Gastrocnemius medialis (tissue), 4 donors: ENCODE data around the gene GRAMD1C. TPM values are rescaled to one million over a fixed set of nuclear protein-coding genes. Genes with fewer than 3 reads are reported as not detected.
A peak's percentile ranks its signal among the peaks of the same experiment; 100 is the strongest.

Source experiments
- ATAC-seq, 2 donors: fragments of 150-250 bp; one replicate each; pipeline ENCODE4 v1.9.1; 2016
- DNase-seq, 2 donors: peaks; one replicate each; pipeline ENCODE4 v3.0.0-alpha.2; 2019
- H3K27ac ChIP-seq, 4 donors: fragments of 200-600 bp; sonication (generic); 1 replicate in 1 of 4; 2 replicates in 3 of 4; pipeline ENCODE4 v1.5.1; 2016 to 2018; ENCODE audit warnings: mild to moderate bottlenecking in 2 of 4, moderate library complexity in 1 of 4
- H3K27me3 ChIP-seq, 3 donors: fragments of 200-600 bp; sonication (generic) in 2 of 3; 1 replicate in 1 of 3; 2 replicates in 2 of 3; pipeline versions ENCODE4 v1.5.1 to v1.6.0; 2016 to 2019; ENCODE audit warnings: mild to moderate bottlenecking in 1 of 3, moderate library complexity in 1 of 3
- H3K36me3 ChIP-seq, 2 donors: fragments of 200-600 bp; sonication (generic) in 1 of 2; one replicate each; pipeline ENCODE4 v1.5.1; 2017 to 2018
- H3K4me1 ChIP-seq, 2 donors: fragments of 200-600 bp; sonication (generic) in 1 of 2; one replicate each; pipeline ENCODE4 v1.5.1; 2016 to 2017; ENCODE audit warnings: mild to moderate bottlenecking in 2 of 2
- H3K4me3 ChIP-seq, 4 donors: fragments of 200-600 bp; sonication (generic) in 3 of 4; 1 replicate in 1 of 4; 2 replicates in 3 of 4; pipeline ENCODE4 v1.5.1; 2016 to 2019; ENCODE audit warnings: mild to moderate bottlenecking in 2 of 4
- H3K9me3 ChIP-seq, 3 donors: fragments of 200-600 bp; sonication (generic) in 2 of 3; 1 replicate in 1 of 3; 2 replicates in 2 of 3; pipeline ENCODE4 v1.5.1; 2016 to 2019
- CTCF ChIP-seq, 5 experiments: fragments of 450-650 bp in 3 of 5; fragments of 200-600 bp in 2 of 5; sonication (generic) in 2 of 5; IDR thresholded peaks in 4 of 5; conservative IDR thresholded peaks in 1 of 5; 1 replicate in 4 of 5; 2 replicates in 1 of 5; pipeline ENCODE4 v1.5.1; 2016 to 2019; ENCODE audit warnings: antibody characterized with exemption in 5 of 5, mild to moderate bottlenecking in 3 of 5, moderate library complexity in 3 of 5
- POLR2A ChIP-seq, 2 donors: fragments of 450-650 bp; IDR thresholded peaks; one replicate each; pipeline ENCODE4 v1.6.1; 2017; ENCODE audit warnings: antibody characterized with exemption in 2 of 2, mild to moderate bottlenecking in 2 of 2, moderate library complexity in 2 of 2
- in situ Hi-C, 4 donors: fragments of 200-750 bp; cut with MboI; loops; one replicate each; pipeline versions ENCODE4 v1.15.0 to v1.8.0; 2017; ENCODE audit warnings: low sequenced_read_pairs in 4 of 4
- intact Hi-C: fragments of 100-400 bp; cut with DNase I; formaldehyde crosslinking; loops from one replicate; pipeline ENCODE4 v1.15.1; 2023; ENCODE audit warnings: low total_unique reads
- total RNA-seq, 4 donors: library from RNA; depleted of rRNA; stranded (reverse); fragments of >200 nt; gene quantifications; one replicate each; pipeline versions ENCODE4 v1.1.0 to v1.2.3, GENCODE V29; 2016

Gene GRAMD1C
- total RNA-seq, 4 donors from 2014 or later = 0.29 to 0.95 TPM; not detected in 2

- Histone ChIP-seq H3K4me1 (peaks cover 0 to 3% of the 10 kb centered on the region in 2 donors), H3K9me3 (no peaks in the 10 kb centered on the region)
- in situ Hi-C loops = no loop called here
Observed at GRCh38 chr3:113963879-113964278, 125.3 kb downstream of the GRAMD1C start.

GRCh38 chr3:113966172-113966571, 127.6 kb downstream of the GRAMD1C start:
- no peaks in the 10 kb centered on the region for H3K9me3 ChIP-seq
- H3K4me1 ChIP-seq = peaks cover 0 to 8% of the 10 kb centered on the region in 2 donors
- TF ChIP-seq CTCF (IDR thresholded peaks at IDR 0.05 in 4 of 5, conservative IDR thresholded peaks at IDR 0.05 in 1 of 5) = no peak
- no peak for TF ChIP-seq POLR2A (IDR thresholded peaks at IDR 0.05)
- no peaks in the 10 kb centered on the region for H3K36me3 ChIP-seq
- in situ Hi-C loops = no loop called here
- no peak overlapping the region for H3K27ac ChIP-seq
- ATAC-seq (no peak), DNase-seq (no peak)
- intact Hi-C loops = no loop called here
- no peak overlapping the region for H3K4me3 ChIP-seq
- H3K27me3 ChIP-seq = no peaks in the 10 kb centered on the region

More at GRCh38 chr3:113963879-113964278, 125.3 kb downstream of the GRAMD1C start:
- intact Hi-C loops = no loop called here
- Histone ChIP-seq H3K36me3 (no peaks in the 10 kb centered on the region), H3K27me3 (no peaks in the 10 kb centered on the region), H3K4me3 (no peak overlapping the region), H3K27ac (no peak overlapping the region)
- ATAC-seq (no peak), DNase-seq (no peak)
- TF ChIP-seq CTCF (IDR thresholded peaks at IDR 0.05 in 4 of 5, conservative IDR thresholded peaks at IDR 0.05 in 1 of 5) (no peak), POLR2A (IDR thresholded peaks at IDR 0.05) (no peak)

GRCh38 chr3:113968986-113969385, 130.4 kb downstream of the GRAMD1C start:
- Histone ChIP-seq H3K4me1 (peaks cover 0 to 8% of the 10 kb centered on the region in 2 donors), H3K27ac (no peak overlapping the region), H3K9me3 (peaks cover 0 to 7% (median 3%) of the 10 kb centered on the region in 3 donors), H3K36me3 (no peaks in the 10 kb centered on the region), H3K27me3 (no peaks in the 10 kb centered on the region), H3K4me3 (no peak overlapping the region)
- in situ Hi-C loops = no loop called here
- intact Hi-C loops = no loop called here
- no peak for DNase-seq
- ATAC-seq = peak; percentile 89 to 92
- no peak for TF ChIP-seq CTCF (IDR thresholded peaks at IDR 0.05 in 4 of 5, conservative IDR thresholded peaks at IDR 0.05 in 1 of 5)
- no peak for TF ChIP-seq POLR2A (IDR thresholded peaks at IDR 0.05)

GRCh38 chr3:113977822-113978221, 139.2 kb downstream of the GRAMD1C start:
- TF ChIP-seq CTCF (IDR thresholded peaks at IDR 0.05 in 4 of 5, conservative IDR thresholded peaks at IDR 0.05 in 1 of 5) = no peak
- no peak for TF ChIP-seq POLR2A (IDR thresholded peaks at IDR 0.05)
- intact Hi-C loops (no loop called here), in situ Hi-C loops (no loop called here)
- Histone ChIP-seq H3K27ac (no peak overlapping the region), H3K9me3 (peaks cover 0 to 4% (median 3%) of the 10 kb centered on the region in 3 donors), H3K27me3 (no peaks in the 10 kb centered on the region), H3K4me3 (no peak overlapping the region), H3K4me1 (no peaks in the 10 kb centered on the region), H3K36me3 (no peaks in the 10 kb centered on the region)
- DNase-seq (no peak), ATAC-seq (no peak)

- H3K36me3 ChIP-seq = no peaks in the 10 kb centered on the region
- in situ Hi-C loops = no loop called here
- H3K27ac ChIP-seq = no peak overlapping the region
- DNase-seq (no peak), ATAC-seq (no peak)
- no peaks in the 10 kb centered on the region for H3K9me3 ChIP-seq
- intact Hi-C loops = no loop called here
- H3K4me1 ChIP-seq = no peaks in the 10 kb centered on the region
- TF ChIP-seq CTCF (IDR thresholded peaks at IDR 0.05 in 4 of 5, conservative IDR thresholded peaks at IDR 0.05 in 1 of 5) = no peak
- no peak overlapping the region for H3K4me3 ChIP-seq
- no peaks in the 10 kb centered on the region for H3K27me3 ChIP-seq
Observed at GRCh38 chr3:113979916-113980315, 141.3 kb downstream of the GRAMD1C start.
